PC-3 (cell line): ENCODE results near the gene IQSEC1. TPM values are rescaled to one million over a fixed set of nuclear protein-coding genes. Genes with fewer than 3 reads are reported as not detected.

Experiments
- ATAC-seq: fragments of 200-7000 bp; cut with Tn5 transposase; 2 replicates; pipeline ENCODE4 v1.9.1; 2020; ENCODE audit warnings: mild to moderate bottlenecking, moderate library complexity
- BruUV-seq: library from RNA; stranded (reverse); fragments of 400-500 nt; replicated peaks from 2 replicates; lab custom pipeline; 2021; lab: Mats Ljungman, UMichigan
- CTCF ChIA-PET: fragments of 300-600 bp; sonication (Branson Sonifier 250); formaldehyde crosslinking; loops from one replicate; lab custom pipeline; 2022; ENCODE audit warnings: antibody characterized with exemption; lab: Charles Lee
- POLR2A ChIA-PET: fragments of 300-600 bp; sonication (Branson Sonifier 250); formaldehyde crosslinking; loops from one replicate; lab custom pipeline; 2022; ENCODE audit warnings: antibody characterized with exemption; ENCODE audit not compliant: unreplicated experiment; lab: Charles Lee
- DNase-seq: peaks from one replicate; pipeline ENCODE4 v3.0.0-alpha.2; 2015
- H2AFZ ChIP-seq: fragments of 300-600 bp; sonication (generic); 2 replicates; pipeline ENCODE4 v1.6.0; 2016; ENCODE audit warnings: antibody characterized with exemption, low read length
- H3F3A ChIP-seq: fragments of 300-600 bp; sonication (generic); one replicate; pipeline ENCODE4 v1.6.0; 2017; ENCODE audit warnings: antibody characterized with exemption, low read length, control low read depth, mild to moderate bottlenecking; ENCODE audit not compliant: unreplicated experiment
- H3K27ac ChIP-seq: fragments of 300-600 bp; sonication (generic); 2 replicates; pipeline ENCODE4 v1.5.1; 2016; ENCODE audit warnings: mild to moderate bottlenecking, low read length
- H3K27me3 ChIP-seq: fragments of 300-600 bp; sonication (generic); 2 replicates; pipeline ENCODE4 v1.6.1; 2016; ENCODE audit warnings: low read length, mixed read lengths
- H3K36me3 ChIP-seq: fragments of 300-600 bp; sonication (generic); 2 replicates; pipeline ENCODE4 v1.6.1; 2016; ENCODE audit warnings: low read depth, mixed run types, low read length, mixed read lengths
- H3K4me1 ChIP-seq: fragments of 300-600 bp; sonication (generic); 2 replicates; pipeline ENCODE4 v1.5.1; 2016; ENCODE audit warnings: low read length; ENCODE audit not compliant: insufficient read depth
- H3K4me2 ChIP-seq: fragments of 300-600 bp; sonication (generic); 2 replicates; pipeline ENCODE4 v1.6.0; 2016; ENCODE audit warnings: low read length
- H3K4me3 ChIP-seq: fragments of 300-600 bp; sonication (generic); 2 replicates; pipeline ENCODE4 v1.5.1; 2016; ENCODE audit warnings: mild to moderate bottlenecking, low read length, mixed read lengths
- H3K79me2 ChIP-seq: fragments of 300-600 bp; sonication (generic); 2 replicates; pipeline ENCODE4 v1.6.1; 2017; ENCODE audit warnings: low read length, mixed read lengths
- H3K9ac ChIP-seq: fragments of 300-600 bp; sonication (generic); 2 replicates; pipeline ENCODE4 v1.6.0; 2016; ENCODE audit warnings: mild to moderate bottlenecking, low read length
- H3K9me2 ChIP-seq: fragments of 300-600 bp; sonication (generic); replicated peaks from 2 replicates; pipeline ENCODE4 v1.6.1; 2016; ENCODE audit warnings: mixed run types, low read length, mixed read lengths
- H3K9me3 ChIP-seq: fragments of 300-600 bp; sonication (generic); 2 replicates; pipeline ENCODE4 v1.6.1; 2016; ENCODE audit warnings: low read length, mixed read lengths
- H4K20me1 ChIP-seq: fragments of 300-600 bp; sonication (generic); 2 replicates; pipeline ENCODE4 v1.6.1; 2016; ENCODE audit warnings: low read length, mixed read lengths
- CTCF ChIP-seq: fragments of 300-600 bp; sonication (generic); conservative IDR thresholded peaks from 2 replicates; pipeline ENCODE4 v1.5.1; 2017; ENCODE audit warnings: antibody characterized with exemption, low read depth, mild to moderate bottlenecking, low read length
- EZH2 ChIP-seq: fragments of 300-600 bp; sonication (generic); IDR thresholded peaks from one replicate; pipeline ENCODE4 v1.6.1; 2017; ENCODE audit warnings: antibody characterized with exemption, mild to moderate bottlenecking, low read length; ENCODE audit not compliant: unreplicated experiment
- EZH2phosphoT487 ChIP-seq: fragments of 300-600 bp; sonication (generic); IDR thresholded peaks from 2 replicates; pipeline ENCODE4 v1.6.1; 2018; ENCODE audit warnings: mild to moderate bottlenecking, antibody characterized with exemption, low read length, borderline replicate concordance
- intact Hi-C: fragments of 100-400 bp; cut with micrococcal nuclease; formaldehyde crosslinking; loops from 2 replicates; pipeline ENCODE4 v1.9.0; 2023
- total RNA-seq: library from RNA; depleted of rRNA; stranded (reverse); fragments of >200 nt; gene quantifications from 2 replicates; pipeline ENCODE4 v1.2.3, GENCODE V29; 2014

The IQSEC1 gene
- total RNA-seq, 1 experiment from 2014 or later = 37.9 TPM

- H2AFZ ChIP-seq = no peak overlapping the region
- no peaks in the 10 kb centered on the region for H3K4me1 ChIP-seq
- TF ChIP-seq CTCF = no peak
- no peak for TF ChIP-seq EZH2
- TF ChIP-seq EZH2phosphoT487 = no peak
- no peak overlapping the region for H3K27ac ChIP-seq
- no peaks in the 10 kb centered on the region for H4K20me1 ChIP-seq
- intact Hi-C loops = no loop called here
- H3K4me3 ChIP-seq = no peak overlapping the region
- no peaks in the 10 kb centered on the region for H3F3A ChIP-seq
- no peak for DNase-seq
- H3K9me2 ChIP-seq = no peaks in the 10 kb centered on the region
- H3K79me2 ChIP-seq = no peaks in the 10 kb centered on the region
- no peak overlapping the region for H3K9ac ChIP-seq
- no peaks in the 10 kb centered on the region for H3K9me3 ChIP-seq
- H3K27me3 ChIP-seq = no peaks in the 10 kb centered on the region
- H3K36me3 ChIP-seq = no peaks in the 10 kb centered on the region
- POLR2A ChIA-PET = no interaction called here
- no peak for ATAC-seq
- no TSS peak for BruUV-seq
- CTCF ChIA-PET = no interaction called here
- H3K4me2 ChIP-seq = no peak overlapping the region
These were observed 20.9 kb downstream of the IQSEC1 start for GRCh38 chr3:13052191-13052820.

DNA sequence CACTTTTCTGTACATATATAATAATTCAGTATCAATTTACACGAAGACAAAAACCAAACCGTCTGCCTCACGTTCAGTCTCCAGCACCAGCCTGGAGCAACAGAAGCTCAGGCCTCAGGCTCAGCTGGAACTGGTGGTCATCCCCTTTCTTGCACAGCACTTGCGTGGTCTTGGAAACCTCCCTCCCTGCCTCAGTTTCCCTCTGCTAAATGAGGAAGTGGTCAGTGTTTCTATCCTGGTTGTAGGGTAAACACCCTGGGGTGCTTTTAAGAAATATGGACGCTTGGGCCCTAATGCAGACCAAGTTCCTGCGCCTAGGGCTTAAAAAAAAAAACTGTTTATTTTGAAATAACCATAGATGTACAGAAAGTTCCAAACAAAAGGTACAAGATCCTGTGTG, 21.6 kb downstream of the IQSEC1 start:
- ChIA-PET CTCF (no interaction called here), POLR2A (no interaction called here)
- no peak overlapping the region for H3K4me2 ChIP-seq
- no peaks in the 10 kb centered on the region for H3K9me3 ChIP-seq
- H2AFZ ChIP-seq = no peak overlapping the region
- no TSS peak for BruUV-seq
- TF ChIP-seq CTCF (no peak), EZH2 (no peak), EZH2phosphoT487 (no peak)
- H3K27me3 ChIP-seq = no peaks in the 10 kb centered on the region
- H3F3A ChIP-seq = no peaks in the 10 kb centered on the region
- intact Hi-C loops = no loop called here
- no peaks in the 10 kb centered on the region for H3K4me1 ChIP-seq
- ATAC-seq (no peak), DNase-seq (no peak)
- no peak overlapping the region for H3K4me3 ChIP-seq
- no peak overlapping the region for H3K9ac ChIP-seq
- no peaks in the 10 kb centered on the region for H3K79me2 ChIP-seq
- H4K20me1 ChIP-seq = no peaks in the 10 kb centered on the region
- no peak overlapping the region for H3K27ac ChIP-seq
- H3K36me3 ChIP-seq = no peaks in the 10 kb centered on the region
- H3K9me2 ChIP-seq = no peaks in the 10 kb centered on the region

GRCh38 chr3:13051066-13051465, 22.2 kb downstream of the IQSEC1 start:
- no peaks in the 10 kb centered on the region for H3K4me1 ChIP-seq
- H3K27ac ChIP-seq = no peak overlapping the region
- ChIA-PET POLR2A (no interaction called here), CTCF (no interaction called here)
- H3K27me3 ChIP-seq = no peaks in the 10 kb centered on the region
- intact Hi-C loops = no loop called here
- no peak for ATAC-seq
- no peaks in the 10 kb centered on the region for H3K9me3 ChIP-seq
- no peaks in the 10 kb centered on the region for H3K9me2 ChIP-seq
- H3K4me2 ChIP-seq = no peak overlapping the region
- H3K79me2 ChIP-seq = no peaks in the 10 kb centered on the region
- no TSS peak for BruUV-seq
- TF ChIP-seq EZH2phosphoT487 = no peak
- TF ChIP-seq EZH2 = no peak
- no peak for TF ChIP-seq CTCF
- H4K20me1 ChIP-seq = no peaks in the 10 kb centered on the region
- no peaks in the 10 kb centered on the region for H3F3A ChIP-seq
- H3K36me3 ChIP-seq = no peaks in the 10 kb centered on the region
- H2AFZ ChIP-seq = no peak overlapping the region
- no peak overlapping the region for H3K4me3 ChIP-seq
- DNase-seq = no peak
- no peak overlapping the region for H3K9ac ChIP-seq
